HepG2 (cell line): ENCODE results near the gene SEPTIN12. TPM values are rescaled to one million over a fixed set of nuclear protein-coding genes. Genes with fewer than 3 reads are reported as not detected.
A peak's percentile ranks its signal among the peaks of the same experiment; 100 is the strongest.

ENCODE experiments used
- AGO2 ChIP-seq: fragments of 200-400 bp; formaldehyde crosslinking; optimal IDR thresholded peaks from 2 replicates; pipeline ENCODE3; 2017; ENCODE audit warnings: mild to moderate bottlenecking, low read depth, low read length, moderate library complexity
- AHDC1 ChIP-seq: sonication (generic); formaldehyde crosslinking; IDR thresholded peaks from 2 replicates; pipeline ENCODE4 v1.5.1; 2020; ENCODE audit warnings: mild to moderate bottlenecking, missing genetic modification reagents, borderline replicate concordance
- CENPBD1 ChIP-seq: sonication (generic); formaldehyde crosslinking; IDR thresholded peaks from 2 replicates; pipeline ENCODE4 v1.8.0; 2022; ENCODE audit warnings: missing genetic modification reagents, low read depth, mild to moderate bottlenecking, borderline replicate concordance
- HMG20A ChIP-seq: IDR thresholded peaks from 2 replicates; pipeline ENCODE4 v1.6.1; 2016; ENCODE audit warnings: borderline replicate concordance
- HMG20B ChIP-seq: conservative IDR thresholded peaks from 2 replicates; pipeline ENCODE4 v1.6.1; 2016; ENCODE audit warnings: missing genetic modification reagents, missing compliant biosample characterization
- MIXL1 ChIP-seq: IDR thresholded peaks from 2 replicates; pipeline ENCODE4 v1.6.1; 2016
- MTA3 ChIP-seq: sonication (generic); formaldehyde crosslinking; IDR thresholded peaks from 2 replicates; pipeline ENCODE4 v1.4.0; 2020; ENCODE audit warnings: missing genetic modification reagents
- PPARG ChIP-seq: conservative IDR thresholded peaks from 2 replicates; pipeline ENCODE4 v1.6.1; 2016; ENCODE audit warnings: missing biosample characterization, missing genetic modification reagents
- SKIL ChIP-seq: sonication (generic); formaldehyde crosslinking; IDR thresholded peaks from 2 replicates; pipeline ENCODE4 v1.8.0; 2022; ENCODE audit warnings: missing genetic modification reagents, mild to moderate bottlenecking, moderate library complexity, borderline replicate concordance
- SMAD3 ChIP-seq: sonication (generic); formaldehyde crosslinking; IDR thresholded peaks from 2 replicates; pipeline ENCODE4 v1.4.0; 2020; ENCODE audit warnings: missing genetic modification reagents
- SMYD3 ChIP-seq: sonication (generic); formaldehyde crosslinking; IDR thresholded peaks from 2 replicates; pipeline ENCODE4 v1.8.1; 2023; ENCODE audit warnings: mild to moderate bottlenecking, missing genetic modification reagents
- SUZ12 ChIP-seq: fragments of 150-350 bp; IDR thresholded peaks from 2 replicates; pipeline ENCODE4 v1.6.1; 2014; ENCODE audit warnings: low read depth, low read length
- TBX3 ChIP-seq: fragments of 450-650 bp; IDR thresholded peaks from 2 replicates; pipeline ENCODE4 v1.6.1; 2017; ENCODE audit warnings: antibody characterized with exemption, mild to moderate bottlenecking, inconsistent platforms, borderline replicate concordance
- U2AF2 ChIP-seq: fragments of 200-400 bp; formaldehyde crosslinking; IDR thresholded peaks from 2 replicates; pipeline ENCODE4 v1.6.1; 2017; ENCODE audit warnings: low read depth, mild to moderate bottlenecking, low read length
- ZBTB25 ChIP-seq: IDR thresholded peaks from 2 replicates; pipeline ENCODE4 v1.6.1; 2018; ENCODE audit warnings: missing genetic modification reagents
- ZNF747 ChIP-seq: sonication (generic); formaldehyde crosslinking; IDR thresholded peaks from 2 replicates; pipeline ENCODE4 v1.8.1; 2023; ENCODE audit warnings: missing genetic modification reagents, mild to moderate bottlenecking, borderline replicate concordance
- ZNF768 ChIP-seq: sonication (generic); formaldehyde crosslinking; IDR thresholded peaks from 2 replicates; pipeline ENCODE4 v1.4.0; 2020; ENCODE audit warnings: missing genetic modification reagents
- ZSCAN12 ChIP-seq: sonication (generic); formaldehyde crosslinking; IDR thresholded peaks from 2 replicates; pipeline ENCODE4 v1.9.0; 2021; ENCODE audit warnings: mild to moderate bottlenecking, missing genetic modification reagents
- ZSCAN22 ChIP-seq: sonication (generic); formaldehyde crosslinking; IDR thresholded peaks from 2 replicates; pipeline ENCODE4 v1.4.0; 2020; ENCODE audit warnings: mild to moderate bottlenecking, missing genetic modification reagents
- polyA plus RNA-seq, 8 experiments: library from polyadenylated mRNA; depleted of rRNA in 3 of 8; stranded (reverse) in 7 of 8; unstranded in 1 of 8; fragments of >200 nt; fragmentation: Illumina TruSeq in 4 of 8; extraction: Trizol in 4 of 8; gene quantifications; 2 replicates each; pipeline versions ENCODE4 v1.2.1 to v1.2.3, GENCODE V29; 2011 to 2016; ENCODE audit warnings: low read depth in 4 of 8, missing spikeins in 1 of 8, mixed read lengths in 1 of 8; ENCODE audit not compliant: insufficient read depth in 1 of 8
- total RNA-seq, 5 experiments: library from RNA; depleted of rRNA; stranded (reverse); fragments of >200 nt; fragmentation: Illumina TruSeq; extraction: Trizol; gene quantifications; 2 replicates each; pipeline ENCODE4 v1.2.3, GENCODE V29; 2016; ENCODE audit warnings: low read depth in 1 of 5

SEPTIN12 gene
- total and polyA plus RNA-seq, 2 of the 13 experiments (the other 11 are each of a cell fraction or from before 2014, with no cell fraction given): 0.22 TPM; not detected in 1

- no peak for TF ChIP-seq MIXL1 (CRISPR knock-in tag)
- no peak for TF ChIP-seq ZSCAN22 (CRISPR knock-in tag)
- no peak for TF ChIP-seq ZSCAN12
- no peak for TF ChIP-seq TBX3
- no peak for TF ChIP-seq ZNF747 (CRISPR knock-in tag)
- no peak for TF ChIP-seq SMYD3 (CRISPR knock-in tag)
- no peak for TF ChIP-seq AHDC1 (CRISPR knock-in tag)
- TF ChIP-seq U2AF2: no peak
- TF ChIP-seq ZNF768: peak; percentile 15; the same call in 1 of the 2 replicates
- no peak for TF ChIP-seq HMG20B (CRISPR knock-in tag)
- TF ChIP-seq CENPBD1 (CRISPR knock-in tag): no peak
- no peak for TF ChIP-seq MTA3
- no peak for TF ChIP-seq ZBTB25
- TF ChIP-seq SMAD3 (CRISPR knock-in tag): no peak
- TF ChIP-seq SUZ12: no peak
- peak; percentile 57 for TF ChIP-seq AGO2
- 0 out of 2 replicates have a peak, but pooled peaks have one; percentile 10 for TF ChIP-seq SKIL
- TF ChIP-seq PPARG (CRISPR knock-in tag): no peak
- TF ChIP-seq HMG20A (CRISPR knock-in tag): no peak
These were observed 22.4 kb downstream of the SEPTIN12 start (continued) for GRCh38 chr16:4765511-4766474.
